Small intestine (tissue), 7 donors: ENCODE results near the gene TMEM266. TPM values are rescaled to one million over a fixed set of nuclear protein-coding genes. Genes with fewer than 3 reads are reported as not detected.

Experiments used
- DNase-seq, 2 donors: peaks; one replicate each; pipeline versions ENCODE4 v3.0.0 to v3.0.0-alpha.2; 2013
- FAIRE-seq: peaks from 2 replicates; lab custom pipeline; 2012; peaks lifted over from hg19 to GRCh38; lab: Jason Lieb, UNC
- H3K27ac ChIP-seq, 3 donors: one replicate each; pipeline ENCODE4 v1.5.1; 2013; ENCODE audit warnings: low read length in 2 of 3, mild to moderate bottlenecking in 2 of 3, control low read depth in 1 of 3, inconsistent platforms in 1 of 3, low read depth in 1 of 3, moderate library complexity in 1 of 3
- H3K27me3 ChIP-seq, 3 donors: one replicate each; pipeline ENCODE4 v1.6.1; 2013; ENCODE audit warnings: low read length in 3 of 3, inconsistent platforms in 1 of 3; ENCODE audit not compliant: control insufficient read depth in 3 of 3, insufficient read depth in 3 of 3
- H3K36me3 ChIP-seq, 3 donors: one replicate each; pipeline ENCODE4 v1.6.1; 2013; ENCODE audit warnings: low read length in 3 of 3, inconsistent platforms in 1 of 3, low read depth in 1 of 3, mild to moderate bottlenecking in 1 of 3, moderate library complexity in 1 of 3; ENCODE audit not compliant: control insufficient read depth in 3 of 3, insufficient read depth in 2 of 3
- H3K4me1 ChIP-seq, 3 donors: one replicate each; pipeline ENCODE4 v1.6.1; 2013; ENCODE audit warnings: low read length in 2 of 3, inconsistent platforms in 1 of 3, low read depth in 1 of 3, mild to moderate bottlenecking in 1 of 3, moderate library complexity in 1 of 3; ENCODE audit not compliant: control insufficient read depth in 3 of 3, insufficient read depth in 2 of 3
- H3K4me3 ChIP-seq, 3 donors: one replicate each; pipeline ENCODE4 v1.5.1; 2013; ENCODE audit warnings: low read length in 3 of 3, control low read depth in 1 of 3, inconsistent platforms in 1 of 3, low read depth in 1 of 3, mild to moderate bottlenecking in 1 of 3, moderate library complexity in 1 of 3
- H3K9me3 ChIP-seq, 2 donors: one replicate each; pipeline ENCODE4 v1.6.1; 2013; ENCODE audit warnings: low read depth in 1 of 2, low read length in 1 of 2; ENCODE audit not compliant: control insufficient read depth in 2 of 2, insufficient read depth in 1 of 2
- WGBS, 3 donors: extraction: QIAGEN DNeasy Blood & Tissue Kit; methylation state at CpG; one replicate each; pipeline ENCODE4 v1.1.7; 2013; 5-methylcytosine and 5-hydroxymethylcytosine counted together
- polyA plus RNA-seq, 4 donors: library from polyadenylated mRNA; stranded (reverse) in 3 of 4; unstranded in 1 of 4; fragments of 200-250 nt in 3 of 4; fragments of 120-200 nt in 1 of 4; gene quantifications; one replicate each; pipeline versions ENCODE4 v1.2.1 to v1.2.3, GENCODE V29; 2013
- donor health status: healthy with polysubstance abuse.
- donor health status: control.
- donor health status: control.
- donor health status: Bipolar disorder and iron deficiency.
- donor health status: healthy.

TMEM266 gene
- polyA plus RNA-seq, 4 donors, result 0.88 to 1.1 TPM; not detected in 2

GRCh38 chr15:76217029-76217881 is 157.5 kb downstream of the TMEM266 start:
- H3K27ac ChIP-seq, result no peak overlapping the region
- DNase-seq (no peak), FAIRE-seq (no peak)
- 77 to 79% (median 77%) methylated on average over 7 of the region's 7 CpGs for WGBS, 3 donors
- no peaks in the 10 kb centered on the region for H3K27me3 ChIP-seq
- H3K9me3 ChIP-seq, result no peaks in the 10 kb centered on the region
- peaks cover 11 to 34% (median 28%) of the 10 kb centered on the region in 3 donors for H3K36me3 ChIP-seq
- no peaks in the 10 kb centered on the region for H3K4me1 ChIP-seq
- no peak overlapping the region for H3K4me3 ChIP-seq

- H3K4me1 ChIP-seq, result no peaks in the 10 kb centered on the region
- DNase-seq (no peak), FAIRE-seq (no peak)
- H3K36me3 ChIP-seq, result peaks cover 11 to 32% (median 31%) of the 10 kb centered on the region in 3 donors
- 88 to 94% (median 93%) methylated on average over 5 of the region's 5 CpGs for WGBS, 3 donors
- no peak overlapping the region for H3K27ac ChIP-seq
- H3K4me3 ChIP-seq, result no peak overlapping the region
- H3K27me3 ChIP-seq, result no peaks in the 10 kb centered on the region
- no peaks in the 10 kb centered on the region for H3K9me3 ChIP-seq
Observed at GRCh38 chr15:76217882-76218217, 158.1 kb downstream of the TMEM266 start.

GRCh38 chr15:76221085-76221767 is 161.4 kb downstream of the TMEM266 start:
- no peaks in the 10 kb centered on the region for H3K4me1 ChIP-seq
- H3K27me3 ChIP-seq, result no peaks in the 10 kb centered on the region
- no peaks in the 10 kb centered on the region for H3K9me3 ChIP-seq
- WGBS, 3 donors, result 41 to 80% (median 48%) methylated on average over 1 of the region's 1 CpG
- no peak overlapping the region for H3K4me3 ChIP-seq
- DNase-seq, result peak; percentile 18 to 45
- FAIRE-seq, result no peak
- H3K27ac ChIP-seq, result no peak overlapping the region
- H3K36me3 ChIP-seq, result peaks cover 3 to 26% (median 21%) of the 10 kb centered on the region in 3 donors

GRCh38 chr15:76222159-76222558 is 162.4 kb downstream of the TMEM266 start:
- no peaks in the 10 kb centered on the region for H3K4me1 ChIP-seq
- no peaks in the 10 kb centered on the region for H3K27me3 ChIP-seq
- H3K9me3 ChIP-seq, result no peaks in the 10 kb centered on the region
- no peak overlapping the region for H3K4me3 ChIP-seq
- FAIRE-seq, result peak; percentile 98
- peaks cover 0 to 30% (median 21%) of the 10 kb centered on the region in 3 donors for H3K36me3 ChIP-seq
- H3K27ac ChIP-seq, result no peak overlapping the region
- no peak for DNase-seq
- WGBS, 3 donors, result 93 to 97% (median 94%) methylated on average over 4 of the region's 4 CpGs

GRCh38 chr15:76223521-76223920 is 163.7 kb downstream of the TMEM266 start:
- Histone ChIP-seq H3K4me1 (no peaks in the 10 kb centered on the region), H3K9me3 (no peaks in the 10 kb centered on the region), H3K27me3 (no peaks in the 10 kb centered on the region), H3K27ac (no peak overlapping the region), H3K36me3 (peaks cover 0 to 31% (median 18%) of the 10 kb centered on the region in 3 donors), H3K4me3 (no peak overlapping the region)
- WGBS, 3 donors, result 88 to 95% (median 93%) methylated on average over 2 of the region's 2 CpGs
- no peak for FAIRE-seq
- no peak for DNase-seq

GRCh38 chr15:76229266-76229665 is 169.5 kb downstream of the TMEM266 start:
- no peak for FAIRE-seq
- 48 to 100% (median 80%) methylated on average over 1 of the region's 1 CpG for WGBS, 3 donors
- peaks cover 0 to 17% (median 11%) of the 10 kb centered on the region in 3 donors for H3K36me3 ChIP-seq
- H3K27ac ChIP-seq, result no peak overlapping the region
- H3K27me3 ChIP-seq, result no peaks in the 10 kb centered on the region
- DNase-seq, result no peak
- no peak overlapping the region for H3K4me3 ChIP-seq
- no peaks in the 10 kb centered on the region for H3K4me1 ChIP-seq
- H3K9me3 ChIP-seq, result no peaks in the 10 kb centered on the region

- peaks cover 0 to 4% (median 2%) of the 10 kb centered on the region in 3 donors for H3K36me3 ChIP-seq
- H3K4me1 ChIP-seq, result peaks cover 0 to 2% (median 0%) of the 10 kb centered on the region in 3 donors
- no peaks in the 10 kb centered on the region for H3K27me3 ChIP-seq
- no peaks in the 10 kb centered on the region for H3K9me3 ChIP-seq
- no peak overlapping the region for H3K27ac ChIP-seq
- FAIRE-seq (no peak), DNase-seq (no peak)
- WGBS, 3 donors, result 93 to 100% (median 96%) methylated on average over 1 of the region's 1 CpG
- H3K4me3 ChIP-seq, result no peak overlapping the region
Observed at GRCh38 chr15:76233921-76234320, 174.1 kb downstream of the TMEM266 start.

GRCh38 chr15:76234337-76234889 is 174.6 kb downstream of the TMEM266 start:
- DNase-seq (peak in 1 of 2 donors; percentile 12), FAIRE-seq (no peak)
- Histone ChIP-seq H3K36me3 (peaks cover 0 to 4% (median 2%) of the 10 kb centered on the region in 3 donors), H3K4me3 (no peak overlapping the region), H3K9me3 (no peaks in the 10 kb centered on the region), H3K27ac (no peak overlapping the region), H3K27me3 (no peaks in the 10 kb centered on the region), H3K4me1 (peaks cover 0 to 2% (median 0%) of the 10 kb centered on the region in 3 donors)
- 39 to 63% (median 55%) methylated on average over 4 of the region's 4 CpGs for WGBS, 3 donors
